Common myeloid progenitor, CD34-positive (primary cell): ENCODE results near the gene ADCYAP1.
A peak's percentile ranks its signal among the peaks of the same experiment; 100 is the strongest.

Experiments
- CTCF ChIA-PET: fragments of 350-600 bp; sonication (Branson Sonifier 250); formaldehyde crosslinking; loops from one replicate; lab custom pipeline; 2021; ENCODE audit warnings: antibody characterized with exemption; lab: Charles Lee
- POLR2A ChIA-PET: fragments of 350-600 bp; sonication (Branson Sonifier 250); formaldehyde crosslinking; loops from one replicate; lab custom pipeline; 2021; ENCODE audit warnings: antibody characterized with exemption; lab: Charles Lee
- DNase-seq, 3 donors: peaks; one replicate each; pipeline versions ENCODE4 v3.0.0 to v3.0.0-alpha.2; 2013
- H3K27ac ChIP-seq, 2 experiments: 1 replicate in 1 of 2; 2 replicates in 1 of 2; pipeline ENCODE4 v1.7.0; 2013; ENCODE audit warnings: inconsistent platforms in 2 of 2, low read length in 2 of 2, mild to moderate bottlenecking in 2 of 2, low read depth in 1 of 2, moderate library complexity in 1 of 2; ENCODE audit not compliant: severe bottlenecking in 2 of 2, insufficient read depth in 1 of 2, poor library complexity in 1 of 2
- H3K27me3 ChIP-seq, 5 experiments: replicated peaks in 2 of 5; 1 replicate in 3 of 5; 2 replicates in 2 of 5; pipeline versions ENCODE4 v1.6.1 to v1.7.0; 2013; ENCODE audit warnings: low read length in 4 of 5, mild to moderate bottlenecking in 2 of 5, moderate library complexity in 2 of 5, inconsistent platforms in 1 of 5; ENCODE audit not compliant: insufficient read depth in 5 of 5, control insufficient read depth in 4 of 5
- H3K36me3 ChIP-seq, 4 experiments: 1 replicate in 2 of 4; 2 replicates in 2 of 4; pipeline versions ENCODE4 v1.6.1 to v1.7.0; 2013; ENCODE audit warnings: low read length in 3 of 4, control low read depth in 1 of 4, mild to moderate bottlenecking in 1 of 4; ENCODE audit not compliant: control insufficient read depth in 4 of 4, insufficient read depth in 4 of 4
- H3K4me1 ChIP-seq, 4 experiments: 1 replicate in 3 of 4; 2 replicates in 1 of 4; pipeline versions ENCODE4 v1.6.1 to v1.7.1; 2013; ENCODE audit warnings: low read length in 3 of 4, mild to moderate bottlenecking in 3 of 4, control low read depth in 1 of 4, inconsistent platforms in 1 of 4, moderate library complexity in 1 of 4; ENCODE audit not compliant: control insufficient read depth in 4 of 4, insufficient read depth in 4 of 4; ENCODE audit errors: control extremely low read depth in 1 of 4
- H3K4me3 ChIP-seq, 7 experiments: 1 replicate in 4 of 7; 2 replicates in 3 of 7; pipeline versions ENCODE4 v1.5.1 to v1.7.0; 2013; ENCODE audit warnings: mild to moderate bottlenecking in 7 of 7, low read length in 6 of 7, moderate library complexity in 6 of 7, inconsistent platforms in 2 of 7, low read depth in 2 of 7, control low read depth in 1 of 7; ENCODE audit not compliant: insufficient read depth in 4 of 7, control insufficient read depth in 1 of 7; ENCODE audit errors: extremely low read depth in 1 of 7
- H3K9me3 ChIP-seq, 5 experiments: 1 replicate in 4 of 5; 2 replicates in 1 of 5; pipeline versions ENCODE4 v1.6.1 to v1.7.1; 2013; ENCODE audit warnings: low read length in 4 of 5, mild to moderate bottlenecking in 2 of 5, inconsistent platforms in 1 of 5, low read depth in 1 of 5, moderate library complexity in 1 of 5; ENCODE audit not compliant: control insufficient read depth in 4 of 5, insufficient read depth in 2 of 5; ENCODE audit errors: control extremely low read depth in 1 of 5
- WGBS: methylation state at CpG from one replicate; pipeline ENCODE4 v1.1.5; 2013; ENCODE audit not compliant: insufficient coverage; 5-methylcytosine and 5-hydroxymethylcytosine counted together

Gene ADCYAP1

DNA sequence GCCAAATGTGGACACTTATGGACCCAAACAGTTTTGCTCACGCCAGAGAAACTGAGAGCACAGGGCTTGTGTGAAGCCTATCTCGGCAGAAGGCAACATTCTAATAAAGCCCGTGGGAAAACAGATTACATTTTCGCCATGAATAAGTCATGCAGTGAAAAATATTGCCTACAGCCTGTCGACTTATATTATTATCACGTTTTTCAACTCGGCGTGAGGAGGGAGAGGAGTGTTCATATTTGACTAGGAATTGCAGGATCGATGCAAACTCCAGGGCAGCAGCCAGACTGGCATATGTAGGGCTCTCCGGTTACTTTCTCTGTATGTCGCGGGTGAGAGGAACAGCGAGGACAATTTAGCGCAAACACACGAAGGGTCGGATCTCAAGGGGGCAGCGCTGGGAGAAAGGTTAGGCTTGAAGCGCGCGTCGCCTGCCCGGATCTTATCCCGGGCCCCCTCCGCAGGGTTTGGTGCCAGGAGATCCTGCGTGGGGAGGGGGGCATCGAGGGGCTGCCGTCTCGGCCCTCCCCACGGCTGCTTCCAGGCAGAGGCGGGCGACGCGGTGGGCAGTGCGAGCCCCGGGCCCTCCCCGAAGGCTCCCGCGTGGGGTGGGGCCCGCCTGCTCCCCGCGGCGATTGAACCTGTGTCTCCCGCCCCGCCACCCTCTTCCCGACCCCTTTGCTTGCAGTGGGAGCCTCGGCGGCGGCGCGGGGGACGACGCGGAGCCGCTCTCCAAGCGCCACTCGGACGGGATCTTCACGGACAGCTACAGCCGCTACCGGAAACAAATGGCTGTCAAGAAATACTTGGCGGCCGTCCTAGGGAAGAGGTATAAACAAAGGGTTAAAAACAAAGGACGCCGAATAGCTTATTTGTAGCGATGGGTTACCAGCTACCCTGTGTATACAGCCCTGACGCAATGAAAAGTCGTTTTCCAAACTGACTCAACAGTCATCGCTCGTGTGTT, 4.4 kb downstream of the ADCYAP1 start:
- Histone ChIP-seq H3K9me3 (peaks cover 0 to 2% (median 0%) of the 10 kb centered on the region in 5 experiments), H3K27ac (no peak overlapping the region), H3K27me3 (peaks cover 23 to 96% (median 58%) of the 10 kb centered on the region in 5 experiments), H3K36me3 (no peaks in the 10 kb centered on the region), H3K4me1 (peaks cover 0 to 42% (median 26%) of the 10 kb centered on the region in 4 experiments), H3K4me3 (peak overlapping the region in 6 of 7 experiments; percentile 14 to 65 (median 56))
- POLR2A ChIA-PET, result no interaction called here
- WGBS, result 5% methylated on average over 52 of the region's 69 CpGs
- CTCF ChIA-PET, result no interaction called here
- DNase-seq, result peak in 2 of 3 donors; percentile 52 to 65

DNA sequence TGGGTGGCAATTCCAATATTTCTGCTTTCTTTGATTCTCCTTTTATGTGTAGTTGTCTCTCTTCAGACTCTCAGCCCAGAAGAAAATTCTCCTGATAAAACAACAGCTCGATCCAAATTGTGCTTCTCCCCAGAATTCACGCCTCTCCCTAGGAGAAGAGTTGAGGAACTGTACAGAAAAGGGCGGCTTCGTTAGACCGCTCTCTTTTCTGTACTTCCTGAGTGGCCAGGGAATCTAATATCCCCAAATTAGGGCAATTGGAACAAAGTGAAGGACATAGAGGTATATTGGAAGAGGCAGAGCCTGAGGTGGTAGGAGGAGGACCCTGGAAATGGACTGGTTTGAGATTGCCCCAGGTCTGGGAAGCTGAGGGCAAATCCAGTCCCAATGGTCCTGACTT, 5.6 kb downstream of the ADCYAP1 start:
- DNase-seq, result no peak
- Histone ChIP-seq H3K36me3 (no peaks in the 10 kb centered on the region), H3K4me1 (peaks cover 0 to 35% (median 24%) of the 10 kb centered on the region in 4 experiments), H3K27me3 (peaks cover 21 to 90% (median 49%) of the 10 kb centered on the region in 5 experiments), H3K9me3 (peaks cover 0 to 2% (median 0%) of the 10 kb centered on the region in 5 experiments), H3K27ac (no peak overlapping the region), H3K4me3 (no peak overlapping the region)
- 34% methylated on average over 5 of the region's 5 CpGs for WGBS
- ChIA-PET POLR2A (no interaction called here), CTCF (no interaction called here)

DNA sequence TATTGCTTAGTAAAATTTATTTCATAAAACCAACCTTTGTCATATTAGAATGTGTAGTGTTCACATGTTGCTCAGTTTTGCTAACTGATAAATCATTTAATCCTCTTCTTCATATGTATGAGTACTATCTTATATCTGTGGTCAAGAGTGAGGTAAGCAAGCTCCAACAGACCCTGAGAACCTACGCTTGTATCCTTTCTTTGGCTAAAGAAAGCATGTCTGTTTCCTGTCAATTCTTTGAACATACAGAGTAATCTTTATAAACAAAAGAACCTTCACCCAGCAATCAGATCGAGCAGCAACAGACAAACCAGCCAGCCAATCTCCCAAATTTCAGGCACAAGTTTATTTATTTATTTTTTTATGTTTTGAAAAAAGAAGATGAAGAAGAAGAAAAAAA, 6.4 kb downstream of the ADCYAP1 start:
- POLR2A ChIA-PET, result no interaction called here
- no peaks in the 10 kb centered on the region for H3K36me3 ChIP-seq
- WGBS, result 0% methylated on average over 1 of the region's 2 CpGs
- CTCF ChIA-PET, result interaction anchor here (1.7 kb wide), 1 partner anchor 10 kb away, joined by 4 read pairs; no protein-coding TSS in a partner anchor
- no peak overlapping the region for H3K4me3 ChIP-seq
- peaks cover 21 to 83% (median 42%) of the 10 kb centered on the region in 5 experiments for H3K27me3 ChIP-seq
- peak in 2 of 3 donors; percentile 35 to 59 for DNase-seq
- peaks cover 0 to 2% (median 0%) of the 10 kb centered on the region in 5 experiments for H3K9me3 ChIP-seq
- peaks cover 0 to 32% (median 23%) of the 10 kb centered on the region in 4 experiments for H3K4me1 ChIP-seq
- no peak overlapping the region for H3K27ac ChIP-seq

DNA sequence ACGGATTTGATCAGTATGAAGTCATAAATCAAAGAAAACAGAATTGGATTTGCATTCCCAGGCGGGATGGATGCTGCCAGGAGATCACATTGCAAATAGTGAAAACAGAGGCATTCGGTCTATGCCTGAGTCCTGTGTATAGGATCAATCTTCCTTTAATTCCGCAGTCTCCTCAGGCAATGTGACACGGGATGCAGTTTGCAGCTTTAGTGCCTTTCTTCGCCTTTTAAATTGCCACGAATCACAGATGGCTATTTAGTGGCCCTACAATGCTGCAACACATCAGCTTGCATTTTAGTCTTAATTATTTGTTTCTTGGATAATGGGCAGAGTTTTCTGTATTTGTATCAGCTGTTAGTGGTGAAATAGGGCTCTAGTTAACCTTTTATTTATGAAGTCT, 6.8 kb downstream of the ADCYAP1 start:
- WGBS, result 17% methylated on average over 6 of the region's 7 CpGs
- no peaks in the 10 kb centered on the region for H3K36me3 ChIP-seq
- CTCF ChIA-PET, result interaction anchor here (1.7 kb wide), 1 partner anchor 10 kb away, joined by 4 read pairs; no protein-coding TSS in a partner anchor
- peaks cover 0 to 29% (median 21%) of the 10 kb centered on the region in 4 experiments for H3K4me1 ChIP-seq
- peaks cover 23 to 80% (median 39%) of the 10 kb centered on the region in 5 experiments for H3K27me3 ChIP-seq
- H3K4me3 ChIP-seq, result no peak overlapping the region
- POLR2A ChIA-PET, result no interaction called here
- no peak overlapping the region for H3K27ac ChIP-seq
- H3K9me3 ChIP-seq, result peaks cover 0 to 2% (median 0%) of the 10 kb centered on the region in 5 experiments
- no peak for DNase-seq

DNA sequence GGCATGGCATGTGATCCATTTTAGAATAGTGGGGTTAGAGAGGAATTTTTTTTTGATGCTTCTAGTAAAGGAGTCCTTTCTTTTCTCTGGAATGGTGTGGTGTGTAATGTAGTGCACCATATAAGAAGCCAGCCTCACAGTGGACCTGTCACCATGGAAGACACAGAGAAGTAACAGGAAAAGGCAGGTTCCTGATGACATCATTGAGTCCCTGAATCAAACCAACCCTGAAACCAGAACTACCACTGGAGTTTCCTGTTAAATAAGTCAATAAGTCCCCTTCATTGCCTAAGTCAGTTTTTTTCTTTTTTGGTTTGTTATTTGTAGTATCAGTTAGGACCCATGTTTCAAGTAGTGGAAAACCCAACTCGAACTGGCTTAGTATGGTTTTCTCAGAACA, 11.9 kb downstream of the ADCYAP1 start:
- no peak overlapping the region for H3K4me3 ChIP-seq
- H3K27me3 ChIP-seq, result peaks cover 5 to 39% (median 15%) of the 10 kb centered on the region in 5 experiments
- ChIA-PET CTCF (interaction anchor here (1.5 kb wide), 1 partner anchor 15 kb away, joined by 4 read pairs; no protein-coding TSS in a partner anchor), POLR2A (no interaction called here)
- no peaks in the 10 kb centered on the region for H3K36me3 ChIP-seq
- no CpG with 5 or more reads among the region's 1 CpG for WGBS
- DNase-seq, result no peak
- peaks cover 0 to 2% (median 0%) of the 10 kb centered on the region in 4 experiments for H3K4me1 ChIP-seq
- no peak overlapping the region for H3K27ac ChIP-seq
- peaks cover 0 to 2% (median 0%) of the 10 kb centered on the region in 5 experiments for H3K9me3 ChIP-seq

DNA sequence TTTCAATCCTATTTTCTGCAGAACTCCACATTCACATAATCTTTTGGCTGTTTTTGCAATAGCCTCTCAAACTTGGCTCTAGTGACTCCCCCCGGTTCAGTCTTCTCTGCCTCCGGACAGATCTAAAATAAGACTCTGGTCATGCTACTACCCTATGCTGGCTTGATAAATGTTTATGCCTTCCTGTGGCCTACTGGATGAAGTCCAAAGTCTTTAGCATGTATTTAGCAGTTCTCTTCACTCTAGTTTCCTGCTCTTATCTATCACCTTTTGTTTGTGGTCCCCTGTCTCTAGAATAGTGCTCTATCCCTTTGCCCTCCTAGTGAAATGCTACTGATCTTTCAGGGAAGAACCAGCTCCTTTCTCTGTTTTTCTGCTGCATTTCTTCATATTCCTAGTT, 14.4 kb downstream of the ADCYAP1 start:
- H3K27ac ChIP-seq, result no peak overlapping the region
- DNase-seq, result no peak
- H3K27me3 ChIP-seq, result peaks cover 0 to 15% (median 8%) of the 10 kb centered on the region in 5 experiments
- H3K9me3 ChIP-seq, result no peaks in the 10 kb centered on the region
- WGBS, result 0% methylated on average over 2 of the region's 2 CpGs
- H3K36me3 ChIP-seq, result no peaks in the 10 kb centered on the region
- peaks cover 0 to 2% (median 0%) of the 10 kb centered on the region in 4 experiments for H3K4me1 ChIP-seq
- no peak overlapping the region for H3K4me3 ChIP-seq
- POLR2A ChIA-PET, result no interaction called here
- CTCF ChIA-PET, result no interaction called here
